ENCODE results near the gene KIF5C. TPM values are rescaled to one million over a fixed set of nuclear protein-coding genes. Genes with fewer than 3 reads are reported as not detected.
"Not testable (repeated sequence)": the region's sequence is repeated elsewhere in the genome, so short reads cannot be mapped to it uniquely, and the experiment has no call there.

The KIF5C gene
- total RNA-seq, 1 donor from 2014 or later = 63.3 TPM

GRCh38 chr2:148979164-148979918 lies 104.3 kb downstream of the KIF5C start:
- TF ChIP-seq CTCF (conservative IDR thresholded peaks at IDR 0.05) = no peak
- Mint-ChIP-seq H3K36me3 (ENCODE audit: low read depth) (peaks cover 19% of the 10 kb centered on the region), H3K4me3 (no peak overlapping the region), H3K9me3 (no peaks in the 10 kb centered on the region), H3K4me1 (peaks cover 5% of the 10 kb centered on the region), H3K27me3 (ENCODE audit: low read depth) (no peaks in the 10 kb centered on the region), H3K27ac (ENCODE audit: unreplicated experiment) (no peak overlapping the region)
- DNase-seq (ENCODE audit: low read depth, low spot score) = no peak

DNA sequence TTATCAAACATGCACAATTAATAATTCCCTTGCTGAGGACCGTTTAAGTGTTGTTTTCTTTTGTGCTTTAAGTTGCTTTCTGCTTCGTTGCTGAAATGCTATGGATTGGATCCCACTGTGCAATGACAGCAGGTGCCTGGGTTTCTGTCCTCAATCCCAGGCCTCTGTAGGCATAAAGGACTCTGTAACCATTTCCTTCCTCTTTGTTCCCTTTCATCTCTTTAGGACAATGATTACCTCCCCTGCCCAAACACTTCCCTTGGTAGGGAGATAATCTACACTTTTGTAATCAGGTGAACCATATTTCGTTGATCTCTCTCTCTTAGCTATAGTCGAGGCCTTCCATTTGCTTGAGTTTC lies 104.9 kb downstream of the KIF5C start:
- Mint-ChIP-seq H3K27ac (ENCODE audit: unreplicated experiment) (no peak overlapping the region), H3K4me1 (peaks cover 4% of the 10 kb centered on the region), H3K36me3 (ENCODE audit: low read depth) (peaks cover 19% of the 10 kb centered on the region), H3K4me3 (no peak overlapping the region), H3K9me3 (no peaks in the 10 kb centered on the region), H3K27me3 (ENCODE audit: low read depth) (no peaks in the 10 kb centered on the region)
- no peak for DNase-seq (ENCODE audit: low read depth, low spot score)
- no peak for TF ChIP-seq CTCF (conservative IDR thresholded peaks at IDR 0.05)

- H3K9me3 Mint-ChIP-seq = not testable (repeated sequence)
- H3K36me3 Mint-ChIP-seq (ENCODE audit: low read depth) = peaks cover 19% of the 10 kb centered on the region
Measured at GRCh38 chr2:148980496-148980895, 105.5 kb downstream of the KIF5C start.

GRCh38 chr2:148981324-148981723 lies 106.3 kb downstream of the KIF5C start:
- H3K27ac Mint-ChIP-seq (ENCODE audit: unreplicated experiment) = no peak overlapping the region
- H3K9me3 Mint-ChIP-seq = no peaks in the 10 kb centered on the region
- no peak overlapping the region for H3K4me3 Mint-ChIP-seq
- H3K4me1 Mint-ChIP-seq = peaks cover 4% of the 10 kb centered on the region
- no peaks in the 10 kb centered on the region for H3K27me3 Mint-ChIP-seq (ENCODE audit: low read depth)
- no peak for TF ChIP-seq CTCF (conservative IDR thresholded peaks at IDR 0.05)
- H3K36me3 Mint-ChIP-seq (ENCODE audit: low read depth) = peaks cover 23% of the 10 kb centered on the region
- no peak for DNase-seq (ENCODE audit: low read depth, low spot score)

More at GRCh38 chr2:148980496-148980895, 105.5 kb downstream of the KIF5C start:
- DNase-seq (ENCODE audit: low read depth, low spot score); H3K27ac Mint-ChIP-seq (ENCODE audit: unreplicated experiment); H3K27me3 Mint-ChIP-seq (ENCODE audit: low read depth); H3K4me3 Mint-ChIP-seq; H3K4me1 Mint-ChIP-seq: not testable (repeated sequence)

DNA sequence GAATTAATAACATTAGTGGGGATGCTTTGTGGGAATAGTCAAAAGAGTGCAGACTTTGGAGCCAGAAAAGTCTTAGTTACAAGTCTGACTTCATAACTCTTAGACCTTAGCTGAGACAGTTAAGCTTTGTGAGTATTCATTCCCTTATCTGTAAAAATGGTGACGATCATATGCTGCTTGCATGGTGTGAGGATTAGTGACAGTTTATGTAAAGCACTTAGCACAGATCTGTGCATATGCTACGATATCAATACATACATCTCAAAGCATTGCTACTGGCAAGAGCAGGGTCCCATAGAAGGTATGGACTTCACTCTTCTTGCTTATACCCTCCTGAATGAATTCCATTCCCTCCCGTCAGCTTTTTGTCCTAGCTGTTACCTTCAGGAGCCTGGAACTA lies 106.8 kb downstream of the KIF5C start:
- Mint-ChIP-seq H3K36me3 (ENCODE audit: low read depth) (peaks cover 23% of the 10 kb centered on the region), H3K9me3 (no peaks in the 10 kb centered on the region), H3K27me3 (ENCODE audit: low read depth) (no peaks in the 10 kb centered on the region), H3K4me3 (no peak overlapping the region), H3K27ac (ENCODE audit: unreplicated experiment) (no peak overlapping the region), H3K4me1 (peaks cover 4% of the 10 kb centered on the region)
- TF ChIP-seq CTCF (conservative IDR thresholded peaks at IDR 0.05) = no peak
- DNase-seq (ENCODE audit: low read depth, low spot score) = no peak

- Mint-ChIP-seq H3K36me3 (ENCODE audit: low read depth) (peaks cover 27% of the 10 kb centered on the region), H3K4me3 (no peak overlapping the region), H3K4me1 (peaks cover 4% of the 10 kb centered on the region), H3K27ac (ENCODE audit: unreplicated experiment) (no peak overlapping the region), H3K9me3 (no peaks in the 10 kb centered on the region), H3K27me3 (ENCODE audit: low read depth) (no peaks in the 10 kb centered on the region)
- no peak for TF ChIP-seq CTCF (conservative IDR thresholded peaks at IDR 0.05)
- no peak for DNase-seq (ENCODE audit: low read depth, low spot score)
Measured at GRCh38 chr2:148982282-148982681, 107.3 kb downstream of the KIF5C start.

Data from neural crest cell (in vitro differentiated cells).